DND-41 (cell line): ENCODE measurements around the gene CFAP298.

Experiments used
- ATAC-seq: fragments of 200-7000 bp; cut with Tn5 transposase; 3 replicates; pipeline ENCODE4 v1.9.1; 2021; ENCODE audit warnings: low read depth; ENCODE audit not compliant: insufficient read depth
- DNase-seq: peaks from one replicate; pipeline ENCODE4 v3.0.0-alpha.2; 2020
- H2AFZ ChIP-seq: 2 replicates; pipeline ENCODE4 v1.6.0; 2012; ENCODE audit warnings: low read depth, low read length
- H3K27ac ChIP-seq: 2 replicates; pipeline ENCODE4 v1.5.1; 2012; ENCODE audit warnings: low read length, inconsistent platforms
- H3K27me3 ChIP-seq: fragments of 200-600 bp; sonication (generic); 2 replicates; pipeline ENCODE4 v1.6.0; 2012; ENCODE audit warnings: low read length, mild to moderate bottlenecking, inconsistent platforms; ENCODE audit not compliant: insufficient read depth, poor library complexity
- H3K36me3 ChIP-seq: 2 replicates; pipeline ENCODE4 v1.5.1; 2012; ENCODE audit warnings: low read length, inconsistent platforms; ENCODE audit not compliant: insufficient read depth
- H3K4me1 ChIP-seq: 2 replicates; pipeline ENCODE4 v1.5.1; 2012; ENCODE audit warnings: mild to moderate bottlenecking, low read length; ENCODE audit not compliant: insufficient read depth
- H3K4me2 ChIP-seq: 2 replicates; pipeline ENCODE4 v1.6.0; 2012; ENCODE audit warnings: mild to moderate bottlenecking, moderate library complexity, low read length, inconsistent platforms; ENCODE audit not compliant: insufficient read depth
- H3K4me3 ChIP-seq, 2 experiments: fragments of 200-600 bp in 1 of 2; shearing (Covaris generic) in 1 of 2; 2 replicates each; pipeline ENCODE4 v1.5.1; 2012 to 2016; ENCODE audit warnings: inconsistent platforms in 2 of 2, low read length in 2 of 2, mild to moderate bottlenecking in 2 of 2, low read depth in 1 of 2, moderate library complexity in 1 of 2
- H3K79me2 ChIP-seq: 2 replicates; pipeline ENCODE4 v1.6.0; 2012; ENCODE audit warnings: low read length, inconsistent platforms; ENCODE audit not compliant: insufficient read depth
- H3K9ac ChIP-seq: 2 replicates; pipeline ENCODE4 v1.6.0; 2012; ENCODE audit warnings: low read depth, mild to moderate bottlenecking, inconsistent platforms, low read length, moderate library complexity
- H3K9me3 ChIP-seq: 2 replicates; pipeline ENCODE4 v1.5.1; 2012; ENCODE audit warnings: low read length, moderate library complexity, mild to moderate bottlenecking, inconsistent platforms; ENCODE audit not compliant: insufficient read depth, severe bottlenecking
- H4K20me1 ChIP-seq: 2 replicates; pipeline ENCODE4 v1.6.0; 2012; ENCODE audit warnings: low read length; ENCODE audit not compliant: insufficient read depth
- CTCF ChIP-seq: IDR thresholded peaks from 2 replicates; pipeline ENCODE4 v1.5.1; 2012; ENCODE audit warnings: borderline replicate concordance, low read length, moderate library complexity, mild to moderate bottlenecking; ENCODE audit not compliant: poor library complexity, severe bottlenecking; ENCODE audit errors: extremely low read depth
- EZH2 ChIP-seq: IDR thresholded peaks from 3 replicates; pipeline ENCODE4 v1.6.1; 2012; ENCODE audit warnings: borderline replicate concordance, low read depth, mild to moderate bottlenecking, moderate library complexity, low read length, inconsistent platforms; ENCODE audit not compliant: severe bottlenecking

CFAP298 gene

GRCh38 chr21:32578107-32578691 lies 34.0 kb downstream of the CFAP298 start:
- ATAC-seq (peak; percentile 93), DNase-seq (peak; percentile 48)
- Histone ChIP-seq H3K4me1 (no peaks in the 10 kb centered on the region), H3K4me3 (no peak overlapping the region), H3K9me3 (no peaks in the 10 kb centered on the region), H3K36me3 (no peaks in the 10 kb centered on the region), H3K27me3 (no peaks in the 10 kb centered on the region), H3K79me2 (no peaks in the 10 kb centered on the region), H2AFZ (no peak overlapping the region), H4K20me1 (no peaks in the 10 kb centered on the region), H3K27ac (no peak overlapping the region), H3K4me2 (no peak overlapping the region), H3K9ac (no peak overlapping the region)
- no peak for TF ChIP-seq EZH2
- TF ChIP-seq CTCF, result peak; percentile 68

GRCh38 chr21:32576011-32576410 lies 36.2 kb downstream of the CFAP298 start:
- Histone ChIP-seq H3K4me3 (no peak overlapping the region), H3K9me3 (no peaks in the 10 kb centered on the region), H3K36me3 (no peaks in the 10 kb centered on the region), H2AFZ (no peak overlapping the region), H4K20me1 (no peaks in the 10 kb centered on the region), H3K27me3 (no peaks in the 10 kb centered on the region), H3K4me2 (no peak overlapping the region), H3K27ac (no peak overlapping the region), H3K4me1 (no peaks in the 10 kb centered on the region), H3K79me2 (no peaks in the 10 kb centered on the region), H3K9ac (no peak overlapping the region)
- no peak for ATAC-seq
- DNase-seq, result no peak
- TF ChIP-seq CTCF (no peak), EZH2 (no peak)

GRCh38 chr21:32574946-32575925 lies 36.9 kb downstream of the CFAP298 start:
- ATAC-seq (no peak), DNase-seq (no peak)

More at GRCh38 chr21:32574946-32575925, 36.9 kb downstream of the CFAP298 start:
- no peak for TF ChIP-seq CTCF
- no peak for TF ChIP-seq EZH2
- H3K27ac ChIP-seq, result no peak overlapping the region
- no peak overlapping the region for H2AFZ ChIP-seq
- peaks cover 5% of the 10 kb centered on the region for H3K4me1 ChIP-seq
- no peak overlapping the region for H3K4me2 ChIP-seq
- H3K9me3 ChIP-seq, result no peaks in the 10 kb centered on the region
- no peaks in the 10 kb centered on the region for H3K27me3 ChIP-seq
- H3K36me3 ChIP-seq, result no peaks in the 10 kb centered on the region
- H4K20me1 ChIP-seq, result no peaks in the 10 kb centered on the region
- no peak overlapping the region for H3K4me3 ChIP-seq
- H3K79me2 ChIP-seq, result no peaks in the 10 kb centered on the region
- H3K9ac ChIP-seq, result no peak overlapping the region
